ENCODE results near the gene INPP5E. TPM values are rescaled to one million over a fixed set of nuclear protein-coding genes. Genes with fewer than 3 reads are reported as not detected.

Gene INPP5E
- total RNA-seq, 3 donors from 2014 or later, result 9.5 to 14.4 (median 9.6) TPM

GRCh38 chr9:136392538-136393449 lies 46.9 kb downstream of the INPP5E start:
- no peak for ATAC-seq
- no peaks in the 10 kb centered on the region for H3K36me3 ChIP-seq (ENCODE audit: low read depth)
- H3K4me1 ChIP-seq (ENCODE audit: low read depth), result peaks cover 8% of the 10 kb centered on the region
- no peak for TF ChIP-seq CTCF (IDR thresholded peaks at IDR 0.05)
- H3K4me3 ChIP-seq, result no peak overlapping the region
- intact Hi-C loops (cut with DNase I, micrococcal nuclease), result no loop called here
- DNase-seq, result no peak
- no peaks in the 10 kb centered on the region for H3K9me3 ChIP-seq

GRCh38 chr9:136391737-136392537 lies 47.7 kb downstream of the INPP5E start:
- Histone ChIP-seq H3K4me3 (no peak overlapping the region), H3K9me3 (no peaks in the 10 kb centered on the region), H3K36me3 (ENCODE audit: low read depth) (no peaks in the 10 kb centered on the region), H3K4me1 (ENCODE audit: low read depth) (peaks cover 8% of the 10 kb centered on the region)
- DNase-seq (no peak), ATAC-seq (no peak)
- intact Hi-C loops (cut with DNase I, micrococcal nuclease), result no loop called here
- no peak for TF ChIP-seq CTCF (IDR thresholded peaks at IDR 0.05)

- Histone ChIP-seq H3K4me3 (no peak overlapping the region), H3K4me1 (ENCODE audit: low read depth) (no peaks in the 10 kb centered on the region), H3K36me3 (ENCODE audit: low read depth) (no peaks in the 10 kb centered on the region), H3K9me3 (no peaks in the 10 kb centered on the region)
- no peak for DNase-seq
- ATAC-seq, result no peak
- intact Hi-C loops (cut with DNase I, micrococcal nuclease), result no loop called here
- TF ChIP-seq CTCF (IDR thresholded peaks at IDR 0.05), result no peak
Measured at GRCh38 chr9:136389396-136389795, 50.2 kb downstream of the INPP5E start.

GRCh38 chr9:136387217-136387616 lies 52.4 kb downstream of the INPP5E start:
- intact Hi-C loops (cut with DNase I, micrococcal nuclease), result no loop called here
- Histone ChIP-seq H3K4me1 (ENCODE audit: low read depth) (no peaks in the 10 kb centered on the region), H3K9me3 (no peaks in the 10 kb centered on the region), H3K4me3 (no peak overlapping the region), H3K36me3 (ENCODE audit: low read depth) (peaks cover 6% of the 10 kb centered on the region)
- ATAC-seq (no peak), DNase-seq (no peak)
- TF ChIP-seq CTCF (IDR thresholded peaks at IDR 0.05), result no peak

- intact Hi-C loops (cut with DNase I, micrococcal nuclease), result no loop called here
- no peak for DNase-seq
- no peaks in the 10 kb centered on the region for H3K9me3 ChIP-seq
- H3K4me1 ChIP-seq (ENCODE audit: low read depth), result no peaks in the 10 kb centered on the region
- H3K36me3 ChIP-seq (ENCODE audit: low read depth), result peaks cover 6% of the 10 kb centered on the region
- H3K4me3 ChIP-seq, result no peak overlapping the region
- ATAC-seq, result no peak
- TF ChIP-seq CTCF (IDR thresholded peaks at IDR 0.05), result no peak
Measured at GRCh38 chr9:136386018-136386417, 53.6 kb downstream of the INPP5E start.
